ENCODE results near the gene S100A2.

DNA sequence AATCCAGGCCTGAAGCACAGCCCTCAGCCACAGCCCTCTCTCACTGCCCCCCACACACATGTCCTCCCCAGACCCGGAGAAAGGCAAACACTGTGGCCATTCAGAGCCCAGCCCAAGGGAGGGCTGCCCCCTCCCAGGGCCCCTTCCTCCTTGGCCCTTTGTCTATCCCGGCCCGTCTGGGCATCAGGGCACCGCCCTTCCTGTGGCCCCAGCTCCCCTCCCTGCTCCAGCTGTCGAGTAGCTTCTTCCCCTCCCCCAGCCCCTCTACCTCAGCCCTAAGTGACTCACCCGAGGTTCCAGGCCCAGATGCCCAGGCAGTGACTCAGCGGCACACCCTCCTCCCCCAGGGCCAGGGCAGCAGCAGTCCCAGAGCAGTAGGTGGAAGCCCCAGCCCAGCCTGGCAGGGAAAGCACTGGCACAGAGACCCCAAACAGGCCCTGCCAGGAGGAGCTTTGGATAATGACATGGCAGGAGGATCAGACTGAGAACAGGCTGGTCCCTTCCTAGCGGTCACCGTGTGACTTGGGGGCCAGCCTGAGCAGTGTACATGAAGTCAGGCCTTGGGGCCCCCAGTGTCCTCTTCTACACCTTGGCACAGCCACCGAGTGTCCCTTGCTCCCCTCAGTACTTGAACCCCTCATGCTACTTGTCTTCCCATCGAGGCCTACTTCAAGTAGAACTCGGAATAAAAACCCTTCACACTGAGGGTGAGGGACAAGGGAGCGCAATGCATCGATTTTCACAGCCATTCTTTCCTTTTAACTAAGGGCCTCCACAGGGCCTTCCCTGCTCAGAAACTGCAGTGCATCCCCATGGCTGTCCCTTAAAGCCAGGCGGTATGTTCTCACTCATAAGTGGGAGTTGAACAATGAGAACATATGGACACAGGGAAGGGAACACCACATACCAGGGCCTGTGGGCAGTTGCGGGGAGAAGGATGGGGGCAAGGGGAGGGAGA, 1.0 kb upstream of the S100A2 start:
- TF ChIP-seq POLR2A (IDR thresholded peaks at IDR 0.05) (no peak), CTCF (IDR thresholded peaks at IDR 0.05) (peak in 1 of 3 donors; percentile 17)
